B cell (primary cell): ENCODE measurements around the gene ERCC2. TPM values are rescaled to one million over a fixed set of nuclear protein-coding genes. Genes with fewer than 3 reads are reported as not detected.

ENCODE experiments used
- ATAC-seq: fragments of 200-7000 bp; cut with Tn5 transposase; one replicate; pipeline ENCODE4 v1.10.0; 2021; ENCODE audit warnings: low read depth, mild to moderate bottlenecking, moderate number of reproducible peaks, moderate library complexity
- CTCF ChIA-PET: fragments of 350-600 bp; sonication (Branson Sonifier 250); formaldehyde crosslinking; loops from one replicate; lab custom pipeline; 2021; ENCODE audit warnings: antibody characterized with exemption, inconsistent platforms; lab: Charles Lee
- POLR2A ChIA-PET: fragments of 350-600 bp; sonication (Branson Sonifier 250); formaldehyde crosslinking; loops from one replicate; lab custom pipeline; 2021; ENCODE audit warnings: antibody characterized with exemption; lab: Charles Lee
- DNase-seq: peaks from one replicate; pipeline ENCODE4 v3.0.0; 2013
- H2AFZ ChIP-seq: 2 replicates; pipeline ENCODE4 v1.6.1; 2012; ENCODE audit warnings: mild to moderate bottlenecking, low read depth, low read length; ENCODE audit not compliant: insufficient read depth, poor library complexity, severe bottlenecking
- H3K27ac ChIP-seq, 2 donors: 1 replicate in 1 of 2; 2 replicates in 1 of 2; pipeline ENCODE4 v1.5.1; 2012 to 2013; ENCODE audit warnings: low read length in 2 of 2, mild to moderate bottlenecking in 2 of 2, moderate library complexity in 1 of 2
- H3K27me3 ChIP-seq, 4 experiments: fragments of 200-600 bp in 1 of 4; sonication (generic) in 1 of 4; replicated peaks in 1 of 4; 1 replicate in 2 of 4; 2 replicates in 2 of 4; pipeline versions ENCODE4 v1.6.1 to v1.7.0; 2013 to 2016; ENCODE audit warnings: low read length in 3 of 4, mild to moderate bottlenecking in 2 of 4, mixed read lengths in 1 of 4, moderate library complexity in 1 of 4; ENCODE audit not compliant: insufficient read depth in 4 of 4, control insufficient read depth in 3 of 4; ENCODE audit errors: control extremely low read depth in 1 of 4
- H3K36me3 ChIP-seq, 2 experiments: replicated peaks in 1 of 2; 1 replicate in 1 of 2; 2 replicates in 1 of 2; pipeline versions ENCODE4 v1.6.1 to v1.7.1; 2013; ENCODE audit warnings: low read length in 1 of 2; ENCODE audit not compliant: insufficient read depth in 2 of 2, control insufficient read depth in 1 of 2; ENCODE audit errors: control extremely low read depth in 1 of 2, extremely low read depth in 1 of 2
- H3K4me1 ChIP-seq, 2 donors: fragments of 200-600 bp in 1 of 2; sonication (generic) in 1 of 2; 1 replicate in 1 of 2; 2 replicates in 1 of 2; pipeline versions ENCODE4 v1.5.1 to v1.6.1; 2013 to 2017; ENCODE audit warnings: low read length in 2 of 2; ENCODE audit not compliant: control insufficient read depth in 2 of 2, insufficient read depth in 2 of 2
- H3K4me2 ChIP-seq: replicated peaks from 2 replicates; pipeline ENCODE3; 2012; ENCODE audit warnings: mild to moderate bottlenecking, low read depth, low read length; ENCODE audit not compliant: poor library complexity, severe bottlenecking
- H3K4me3 ChIP-seq, 5 experiments: fragments of 200-600 bp in 1 of 5; sonication (generic) in 1 of 5; 1 replicate in 3 of 5; 2 replicates in 2 of 5; pipeline versions ENCODE4 v1.5.1 to v1.7.0; 2011 to 2016; ENCODE audit warnings: low read length in 4 of 5, mild to moderate bottlenecking in 4 of 5, low read depth in 2 of 5, control low read depth in 1 of 5, moderate library complexity in 1 of 5; ENCODE audit not compliant: insufficient read depth in 1 of 5; ENCODE audit errors: control extremely low read depth in 1 of 5, extremely low read depth in 1 of 5
- H3K79me2 ChIP-seq: fragments of 200-600 bp; sonication (generic); one replicate; pipeline ENCODE4 v1.6.0; 2016; ENCODE audit warnings: low read length; ENCODE audit not compliant: control insufficient read depth, insufficient read depth
- H3K9ac ChIP-seq: fragments of 200-600 bp; sonication (generic); 2 replicates; pipeline ENCODE4 v1.6.1; 2017; ENCODE audit warnings: mild to moderate bottlenecking, low read length, moderate library complexity
- H3K9me3 ChIP-seq, 3 donors: one replicate each; pipeline versions ENCODE4 v1.6.1 to v1.7.1; 2013; ENCODE audit warnings: low read length in 2 of 3; ENCODE audit not compliant: control insufficient read depth in 2 of 3, insufficient read depth in 1 of 3; ENCODE audit errors: control extremely low read depth in 1 of 3
- H4K20me1 ChIP-seq: 2 replicates; pipeline ENCODE4 v1.6.0; 2012; ENCODE audit warnings: mild to moderate bottlenecking, low read length; ENCODE audit not compliant: insufficient read depth, control insufficient read depth, poor library complexity, severe bottlenecking
- H3K27ac Mint-ChIP-seq: one replicate; pipeline ENCODE4 v1.8.0; 2021; ENCODE audit warnings: mixed read lengths
- H3K27me3 Mint-ChIP-seq: one replicate; pipeline ENCODE4 v1.8.0; 2021; ENCODE audit warnings: mixed read lengths
- H3K4me1 Mint-ChIP-seq: one replicate; pipeline ENCODE4 v1.8.0; 2021; ENCODE audit warnings: mixed read lengths
- H3K4me3 Mint-ChIP-seq: one replicate; pipeline ENCODE4 v1.8.0; 2021; ENCODE audit warnings: mixed read lengths
- H3K9me3 Mint-ChIP-seq: one replicate; pipeline ENCODE4 v1.8.0; 2022; ENCODE audit warnings: mixed read lengths; ENCODE audit not compliant: insufficient read depth
- CTCF ChIP-seq: fragments of 200-600 bp; IDR thresholded peaks from one replicate; pipeline ENCODE4 v1.8.0; 2022; ENCODE audit warnings: antibody characterized with exemption, mild to moderate bottlenecking
- EZH2 ChIP-seq: IDR thresholded peaks from 2 replicates; pipeline ENCODE4 v1.6.1; 2012; ENCODE audit warnings: borderline replicate concordance, low read depth, mild to moderate bottlenecking, moderate library complexity, low read length; ENCODE audit not compliant: insufficient read depth, poor library complexity, severe bottlenecking
- WGBS: methylation state at CpG from one replicate; pipeline ENCODE4 v1.1.5; 2013; ENCODE audit warnings: missing lambda C conversion rate; ENCODE audit not compliant: insufficient coverage; 5-methylcytosine and 5-hydroxymethylcytosine counted together
- intact Hi-C: fragments of 100-400 bp; cut with micrococcal nuclease; formaldehyde crosslinking; loops from one replicate; pipeline ENCODE4 v1.10.0; 2022
- polyA plus RNA-seq: library from polyadenylated mRNA; depleted of rRNA; stranded (reverse); fragments of >200 nt; gene quantifications from 2 replicates; pipeline ENCODE4 v1.2.3, GENCODE V29; 2012
- total RNA-seq, 2 donors: library from RNA; stranded (reverse); fragments of 120-200 nt in 1 of 2; gene quantifications; 1 replicate in 1 of 2; 2 replicates in 1 of 2; pipeline versions ENCODE4 v1.2.3 to v1.2.4, GENCODE V29; 2013 to 2022

Gene ERCC2
- total and polyA plus RNA-seq, 2 donors (not counting 1 experiment from before 2014, with no cell fraction given): 20.8 to 26.5 TPM

GRCh38 chr19:45380107-45380506 is 9.7 kb upstream of the ERCC2 start:
- H3K9ac ChIP-seq: no peak overlapping the region
- no peak overlapping the region for H3K4me2 ChIP-seq
- H3K9me3 Mint-ChIP-seq: no peaks in the 10 kb centered on the region
- TF ChIP-seq EZH2 (no peak), CTCF (no peak)
- no peaks in the 10 kb centered on the region for H3K36me3 ChIP-seq
- H3K27me3 ChIP-seq: peaks cover 0 to 5% (median 4%) of the 10 kb centered on the region in 4 experiments
- H2AFZ ChIP-seq: no peak overlapping the region
- 89% methylated on average over 1 of the region's 1 CpG for WGBS
- H3K4me1 ChIP-seq: peaks cover under 1 to 3% of the 10 kb centered on the region in 2 donors
- H3K27me3 Mint-ChIP-seq: peaks cover 8% of the 10 kb centered on the region
- DNase-seq (no peak), ATAC-seq (no peak)
- ChIA-PET POLR2A (no interaction called here), CTCF (no interaction called here)
- no peak overlapping the region for H3K27ac Mint-ChIP-seq
- intact Hi-C loops: no loop called here
- no peaks in the 10 kb centered on the region for H3K4me1 Mint-ChIP-seq
- H3K79me2 ChIP-seq: no peaks in the 10 kb centered on the region
- no peak overlapping the region for H3K4me3 ChIP-seq
- H3K27ac ChIP-seq: no peak overlapping the region
- no peak overlapping the region for H3K4me3 Mint-ChIP-seq
- no peaks in the 10 kb centered on the region for H4K20me1 ChIP-seq
- no peaks in the 10 kb centered on the region for H3K9me3 ChIP-seq

- Histone ChIP-seq H3K4me1 (peaks cover 0 to 2% of the 10 kb centered on the region in 2 donors), H3K27me3 (no peaks in the 10 kb centered on the region), H3K9me3 (no peaks in the 10 kb centered on the region), H3K9ac (no peak overlapping the region), H3K36me3 (no peaks in the 10 kb centered on the region), H4K20me1 (no peaks in the 10 kb centered on the region), H3K79me2 (no peaks in the 10 kb centered on the region), H2AFZ (no peak overlapping the region), H3K4me2 (no peak overlapping the region), H3K27ac (no peak overlapping the region), H3K4me3 (no peak overlapping the region)
- ChIA-PET CTCF (interaction anchor here (0.7 kb wide), 1 partner anchor 400 kb away, joined by 4 read pairs; no protein-coding TSS in a partner anchor), POLR2A (interaction anchor here (0.7 kb wide), 1 partner anchor 30 kb away, joined by 6 read pairs; no protein-coding TSS in a partner anchor)
- ATAC-seq: no peak
- intact Hi-C loops: no loop called here
- DNase-seq: no peak
- H3K9me3 Mint-ChIP-seq: no peaks in the 10 kb centered on the region
- TF ChIP-seq EZH2 (no peak), CTCF (no peak)
- no peaks in the 10 kb centered on the region for H3K27me3 Mint-ChIP-seq
- H3K4me3 Mint-ChIP-seq: no peak overlapping the region
- no peaks in the 10 kb centered on the region for H3K4me1 Mint-ChIP-seq
- 94% methylated on average over 11 of the region's 13 CpGs for WGBS
- no peak overlapping the region for H3K27ac Mint-ChIP-seq
Measured at GRCh38 chr19:45376045-45376724, 5.8 kb upstream of the ERCC2 start.
